HG03064 (cell line): ENCODE measurements around the gene NR0B2.

Experiments
- ATAC-seq: cut with Tn5 transposase; IDR thresholded peaks from one replicate; pipeline ENCODE4 v1.9.1; 2021; ENCODE audit warnings: low read depth; ENCODE audit not compliant: unreplicated experiment

Gene NR0B2

DNA sequence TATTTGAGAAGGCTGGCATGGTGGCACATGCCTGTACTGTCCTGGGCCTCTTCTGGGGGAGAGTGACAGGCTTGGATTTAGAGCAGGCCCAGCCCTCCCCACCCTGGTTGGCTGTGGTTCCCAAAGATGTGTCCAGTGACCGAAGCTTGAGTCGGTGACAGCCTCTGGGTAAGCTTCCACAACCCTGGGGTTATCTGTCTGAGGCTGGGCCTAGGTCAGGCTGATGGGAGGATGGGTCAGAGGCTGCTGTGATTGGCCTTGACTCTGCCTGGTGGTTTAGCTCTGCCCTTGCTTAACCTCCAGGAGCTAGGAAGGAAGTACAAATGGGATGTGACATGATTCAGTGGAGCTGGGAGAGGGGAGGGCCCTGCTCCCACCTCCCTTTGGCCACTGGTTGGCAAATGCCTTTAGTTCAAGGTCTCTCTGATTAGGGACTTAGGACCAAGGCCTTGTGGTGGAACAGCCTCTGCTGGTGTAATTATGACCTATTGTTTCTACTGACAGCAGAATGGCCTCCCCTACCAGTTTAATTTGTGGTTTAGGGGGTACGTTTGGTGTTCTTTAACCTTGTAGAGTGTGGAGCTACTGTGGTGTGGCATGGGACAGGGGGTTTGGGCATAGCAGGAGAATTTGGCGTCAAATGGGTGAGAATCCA is 24.4 kb upstream of the NR0B2 start:
- no peak for ATAC-seq

GRCh38 chr1:26936823-26937222 is 23.0 kb upstream of the NR0B2 start:
- ATAC-seq, result no peak

GRCh38 chr1:26932531-26932930 is 18.8 kb upstream of the NR0B2 start:
- no peak for ATAC-seq

- no peak for ATAC-seq
Measured at GRCh38 chr1:26923711-26924110, 9.9 kb upstream of the NR0B2 start.

DNA sequence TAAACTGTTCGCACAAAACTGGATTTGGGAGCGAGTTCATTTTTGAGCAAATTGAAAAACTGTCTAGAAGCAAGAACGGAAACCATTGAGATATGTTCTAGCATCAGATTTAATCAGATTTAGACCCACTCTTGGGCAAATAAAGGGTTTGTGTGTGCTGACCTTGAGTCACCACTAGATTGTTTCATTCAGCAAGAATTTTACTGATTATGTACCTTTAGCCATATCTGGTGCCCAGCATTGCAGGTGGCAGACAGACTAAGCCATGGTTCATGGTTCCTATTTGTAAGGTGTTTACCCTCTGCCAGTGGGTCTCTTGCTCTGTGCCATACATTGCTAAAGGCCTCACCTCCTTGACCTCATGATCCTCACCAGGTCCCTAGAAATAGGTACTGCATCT is 9.1 kb upstream of the NR0B2 start:
- ATAC-seq, result no peak

GRCh38 chr1:26922431-26922729 is 8.6 kb upstream of the NR0B2 start:
- ATAC-seq, result no peak

- ATAC-seq, result peak; percentile 96
Measured at GRCh38 chr1:26921540-26922430, 8.0 kb upstream of the NR0B2 start, which contains the start of gene NUDC. NUDC (plus strand) TSS chr1:26921743; CDS start chr1:26921849, 106 bp downstream.

DNA sequence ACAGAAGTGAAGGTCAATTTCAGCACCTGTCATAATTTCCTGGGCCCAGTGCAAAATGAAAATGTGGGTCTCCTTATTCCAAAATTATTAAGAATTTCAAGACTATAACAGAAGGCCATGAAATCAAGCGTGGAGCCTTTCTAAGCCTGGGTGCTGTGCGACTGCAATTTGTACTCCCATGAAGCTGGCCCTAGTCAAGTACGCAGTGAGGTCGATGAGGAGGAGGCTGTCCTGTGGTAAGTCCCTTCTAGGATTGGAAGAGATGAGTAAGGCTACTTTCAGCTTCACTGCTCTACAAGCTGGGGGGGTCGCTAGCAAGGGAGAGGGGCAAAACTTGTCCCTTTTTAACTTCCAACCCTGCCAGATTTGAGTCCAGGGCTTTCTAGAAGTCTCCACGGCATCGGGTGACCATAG is 7.4 kb upstream of the NR0B2 start:
- ATAC-seq, result no peak

DNA sequence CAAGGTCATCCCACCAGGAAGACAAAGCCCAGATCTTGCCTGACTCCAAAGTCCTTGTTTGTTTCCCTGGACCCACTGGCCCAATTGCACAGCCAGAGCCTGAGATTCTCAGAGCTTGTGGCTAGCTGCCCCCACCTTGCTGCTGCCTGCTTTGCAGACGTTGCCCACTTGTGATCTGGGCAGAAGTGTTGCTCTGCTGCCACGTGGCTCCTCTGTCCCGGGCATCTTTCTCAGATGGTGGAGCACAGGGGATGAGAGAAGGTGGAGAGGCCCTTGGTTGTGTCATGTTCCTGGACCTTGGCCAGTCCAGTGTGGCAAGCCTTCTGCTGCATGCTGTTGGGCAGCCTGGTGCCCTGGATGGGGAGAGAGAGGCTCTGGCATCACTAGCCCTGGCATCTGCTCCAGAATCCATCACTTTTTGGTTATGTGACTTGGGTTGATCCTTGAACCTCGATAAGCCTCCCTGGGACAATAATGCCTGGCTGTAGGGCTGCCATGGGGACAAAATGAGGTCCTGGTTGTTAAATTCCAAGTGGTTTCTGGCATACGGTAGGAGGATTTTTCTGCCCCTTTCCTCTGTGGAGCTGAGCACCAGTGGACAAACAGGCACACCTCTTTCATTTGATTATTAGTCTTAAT is 1.5 kb upstream of the NR0B2 start:
- ATAC-seq, result no peak

GRCh38 chr1:26913389-26913753 is 404 bp downstream of the NR0B2 start:
- no peak for ATAC-seq

GRCh38 chr1:26912147-26912490 is 1.7 kb downstream of the NR0B2 start:
- ATAC-seq, result no peak

- ATAC-seq, result no peak
Measured at GRCh38 chr1:26911399-26912146, 2.2 kb downstream of the NR0B2 start.

GRCh38 chr1:26910343-26911160 is 3.2 kb downstream of the NR0B2 start:
- no peak for ATAC-seq

GRCh38 chr1:26909951-26910342 is 3.8 kb downstream of the NR0B2 start:
- no peak for ATAC-seq

GRCh38 chr1:26907071-26907917 is 6.5 kb downstream of the NR0B2 start:
- ATAC-seq, result no peak

DNA sequence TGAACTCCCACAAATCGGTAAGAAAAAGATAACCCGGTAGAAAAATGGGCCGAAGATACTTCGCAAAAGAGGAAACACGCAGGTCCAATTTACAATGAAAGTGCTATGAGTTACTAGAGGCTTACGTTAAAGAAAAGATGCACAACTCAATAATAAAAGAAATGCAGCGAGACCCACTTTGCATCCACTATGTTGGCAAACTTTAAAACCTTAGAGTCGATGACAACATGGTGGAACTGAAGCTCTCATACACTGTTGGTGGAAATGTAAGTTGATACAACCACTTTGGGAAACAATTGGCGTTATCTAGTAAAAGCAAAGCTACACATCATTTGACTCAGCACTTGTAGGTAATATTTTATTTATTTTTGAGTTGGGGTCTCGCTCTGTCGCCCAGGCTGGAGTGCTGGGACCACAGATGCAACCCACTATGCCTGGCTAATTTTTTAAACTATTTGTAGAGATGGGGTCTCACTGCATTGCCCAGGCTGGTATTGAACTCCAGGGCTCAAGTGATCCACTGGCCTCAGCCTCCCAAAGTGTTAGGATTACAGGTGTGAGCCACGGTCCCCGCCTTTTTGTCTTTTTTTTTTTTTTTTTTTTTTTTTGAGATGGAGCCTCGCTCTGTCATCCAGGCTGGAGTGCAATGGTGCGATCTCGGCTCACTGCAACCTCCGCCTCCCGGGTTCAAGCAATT is 12.8 kb downstream of the NR0B2 start:
- ATAC-seq, result no peak

DNA sequence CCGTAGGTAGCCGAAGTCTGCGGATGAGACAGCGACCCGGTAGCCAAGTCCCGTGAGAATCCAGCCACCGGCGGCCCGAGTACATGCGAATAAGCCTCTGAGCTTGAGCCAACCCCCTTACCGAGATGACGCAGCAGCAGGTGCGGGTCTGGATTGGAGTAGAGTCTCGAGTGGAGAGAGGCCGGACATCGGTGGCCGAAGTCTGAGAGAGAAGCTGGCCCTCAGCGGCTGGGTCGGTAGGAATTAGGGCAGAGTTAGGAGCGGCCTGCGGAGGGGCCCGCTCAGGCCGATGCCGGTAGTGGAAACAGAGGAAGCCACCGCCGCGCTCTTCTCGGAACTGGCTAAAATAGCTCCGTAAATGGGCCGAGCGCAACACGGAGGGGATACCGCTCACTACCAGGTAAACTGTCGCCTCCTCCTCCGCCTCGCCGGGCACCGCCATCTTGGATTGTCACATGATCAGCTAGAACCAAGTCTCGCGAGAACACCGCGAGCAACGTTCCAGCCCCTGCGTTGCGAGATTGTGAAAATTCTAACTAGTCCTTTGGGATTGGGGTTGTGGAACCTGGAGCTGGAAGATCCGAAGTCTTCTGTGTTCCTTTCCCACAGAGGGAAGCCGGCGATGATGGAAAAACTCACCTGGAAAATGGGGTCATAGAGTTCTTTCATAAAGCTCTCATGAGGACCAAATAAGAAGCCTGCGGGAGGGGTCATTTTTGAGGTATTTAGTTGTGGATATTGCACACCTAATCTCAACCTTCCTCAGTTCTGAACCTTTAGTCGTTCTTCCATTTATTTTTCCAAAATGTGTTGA is 13.6 kb downstream of the NR0B2 start, which contains the start of gene GPATCH3:
Gene GPATCH3, minus strand, starts transcription at position 467 of the 814 bp plus-strand sequence. Its CDS starts 25 bp downstream, at position 442.
- no peak for ATAC-seq

DNA sequence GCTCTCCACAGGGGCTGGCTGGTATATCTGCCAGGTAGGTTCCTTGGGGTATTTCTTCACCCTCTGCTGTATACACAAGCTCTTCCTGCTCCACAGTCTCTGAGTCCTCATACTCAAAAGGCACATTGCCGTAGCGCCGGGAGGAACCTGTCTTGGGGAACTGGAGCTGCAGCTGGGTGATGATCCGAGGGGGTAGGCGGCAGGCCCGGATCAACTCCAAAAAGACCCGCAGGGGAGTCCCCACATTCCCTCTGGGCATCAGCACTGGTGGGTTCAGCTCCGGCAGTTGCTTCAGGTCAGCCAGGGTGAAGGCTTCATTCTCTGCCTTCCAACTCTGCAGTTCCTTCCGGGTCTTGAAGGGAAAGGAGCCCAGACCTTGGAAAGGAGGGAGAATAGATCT is 16.4 kb downstream of the NR0B2 start:
- ATAC-seq, result no peak
